PC-9 (cell line): ENCODE data around the gene NUP62.

Experiments
- EZH2 ChIP-seq: fragments of 200-600 bp; sonication (generic); IDR thresholded peaks from 2 replicates; pipeline ENCODE4 v1.8.0; 2017; ENCODE audit warnings: antibody characterized with exemption, low read depth
- TF ChIP-seq, protein P1 (sequence below): fragments of 200-600 bp; sonication (generic); conservative IDR thresholded peaks from 2 replicates; pipeline ENCODE4 v1.6.1; 2017; ENCODE audit warnings: mixed run types, antibody characterized with exemption, mild to moderate bottlenecking, moderate library complexity

DNA sequence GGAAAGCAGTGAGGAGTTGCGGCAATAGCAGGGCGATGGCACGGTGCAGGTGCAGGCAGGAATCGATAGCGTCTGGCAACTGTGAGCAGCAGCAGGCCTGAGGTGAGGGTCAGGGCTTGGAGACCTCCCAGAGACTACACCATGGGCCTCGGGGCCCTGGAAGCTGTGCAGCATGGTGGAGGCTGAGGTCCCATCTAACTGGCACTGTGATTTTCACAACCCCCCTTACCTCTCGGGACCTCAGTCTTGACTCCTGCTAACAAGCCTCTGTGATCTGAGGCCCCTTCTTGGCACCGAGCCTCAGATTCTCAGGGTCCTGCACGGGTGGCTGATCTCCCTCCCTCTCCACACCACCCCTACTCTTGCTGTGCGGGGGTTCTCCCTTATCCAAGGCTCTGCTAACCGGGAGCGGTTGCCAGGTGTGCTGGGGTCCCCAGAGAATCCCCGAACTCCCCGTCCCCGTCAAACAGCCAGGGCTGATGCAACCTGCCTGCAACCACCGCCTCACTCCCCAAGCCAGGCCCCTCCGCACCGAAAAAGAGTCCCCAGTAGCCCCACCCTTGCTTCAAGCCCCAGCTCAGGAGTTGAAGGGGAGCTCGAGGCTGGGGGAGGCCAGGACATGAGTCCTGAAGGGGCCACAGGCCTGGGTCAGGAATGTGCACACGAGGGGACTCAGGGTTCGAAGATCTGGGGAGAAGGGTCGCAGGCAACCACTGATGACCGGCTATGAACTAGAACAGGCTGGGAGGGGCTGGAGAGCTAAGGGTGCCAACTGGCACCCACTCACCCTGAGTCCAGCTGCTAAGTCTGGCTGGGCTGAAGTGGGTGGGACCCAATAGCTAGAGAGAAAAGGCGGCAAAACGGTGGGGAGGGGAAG lies 5.1 kb downstream of the NUP62 start:
- TF ChIP-seq, protein P1, sequence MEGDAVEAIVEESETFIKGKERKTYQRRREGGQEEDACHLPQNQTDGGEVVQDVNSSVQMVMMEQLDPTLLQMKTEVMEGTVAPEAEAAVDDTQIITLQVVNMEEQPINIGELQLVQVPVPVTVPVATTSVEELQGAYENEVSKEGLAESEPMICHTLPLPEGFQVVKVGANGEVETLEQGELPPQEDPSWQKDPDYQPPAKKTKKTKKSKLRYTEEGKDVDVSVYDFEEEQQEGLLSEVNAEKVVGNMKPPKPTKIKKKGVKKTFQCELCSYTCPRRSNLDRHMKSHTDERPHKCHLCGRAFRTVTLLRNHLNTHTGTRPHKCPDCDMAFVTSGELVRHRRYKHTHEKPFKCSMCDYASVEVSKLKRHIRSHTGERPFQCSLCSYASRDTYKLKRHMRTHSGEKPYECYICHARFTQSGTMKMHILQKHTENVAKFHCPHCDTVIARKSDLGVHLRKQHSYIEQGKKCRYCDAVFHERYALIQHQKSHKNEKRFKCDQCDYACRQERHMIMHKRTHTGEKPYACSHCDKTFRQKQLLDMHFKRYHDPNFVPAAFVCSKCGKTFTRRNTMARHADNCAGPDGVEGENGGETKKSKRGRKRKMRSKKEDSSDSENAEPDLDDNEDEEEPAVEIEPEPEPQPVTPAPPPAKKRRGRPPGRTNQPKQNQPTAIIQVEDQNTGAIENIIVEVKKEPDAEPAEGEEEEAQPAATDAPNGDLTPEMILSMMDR = no peak
- no peak for TF ChIP-seq EZH2
